ENCODE results near the gene BORCS5.
"Not testable (repeated sequence)": the region's sequence is repeated elsewhere in the genome, so short reads cannot be mapped to it uniquely, and the experiment has no call there.

Gene BORCS5

GRCh38 chr12:12486661-12487240, 129.9 kb downstream of the BORCS5 start:
- no peak for DNase-seq (ENCODE audit: low read depth in 2 of 2)

GRCh38 chr12:12487490-12487889, 130.6 kb downstream of the BORCS5 start:
- no peak for DNase-seq (ENCODE audit: low read depth in 2 of 2)

GRCh38 chr12:12488296-12488695, 131.4 kb downstream of the BORCS5 start:
- DNase-seq (ENCODE audit: low read depth in 2 of 2): no peak

GRCh38 chr12:12488823-12489550, 132.1 kb downstream of the BORCS5 start:
- DNase-seq (ENCODE audit: low read depth in 2 of 2): no peak

GRCh38 chr12:12491606-12492005, 134.7 kb downstream of the BORCS5 start:
- DNase-seq (ENCODE audit: low read depth in 2 of 2): no peak

GRCh38 chr12:12492547-12492946, 135.7 kb downstream of the BORCS5 start:
- DNase-seq (ENCODE audit: low read depth in 2 of 2): no peak

GRCh38 chr12:12495536-12495935, 138.7 kb downstream of the BORCS5 start:
- no peak for DNase-seq (ENCODE audit: low read depth in 2 of 2)

GRCh38 chr12:12498210-12498609, 141.3 kb downstream of the BORCS5 start:
- DNase-seq (ENCODE audit: low read depth in 2 of 2): no peak

- no peak for DNase-seq (ENCODE audit: low read depth in 2 of 2)
Observed at GRCh38 chr12:12499909-12500604, 143.2 kb downstream of the BORCS5 start.

- no peak for DNase-seq (ENCODE audit: low read depth in 2 of 2)
Observed at GRCh38 chr12:12501121-12501520, 144.2 kb downstream of the BORCS5 start.

GRCh38 chr12:12502130-12502814, 145.4 kb downstream of the BORCS5 start:
- not testable (repeated sequence) for DNase-seq (ENCODE audit: low read depth in 2 of 2)

- no peak for DNase-seq (ENCODE audit: low read depth in 2 of 2)
Observed at GRCh38 chr12:12502815-12503151, 145.9 kb downstream of the BORCS5 start.

- no peak for DNase-seq (ENCODE audit: low read depth in 2 of 2)
Observed at GRCh38 chr12:12503384-12504078, 146.7 kb downstream of the BORCS5 start.

- DNase-seq (ENCODE audit: low read depth in 2 of 2): no peak
Observed at GRCh38 chr12:12505544-12506495, 148.9 kb downstream of the BORCS5 start.

- DNase-seq (ENCODE audit: low read depth in 2 of 2): no peak
Observed at GRCh38 chr12:12506496-12506890, 149.6 kb downstream of the BORCS5 start.

GRCh38 chr12:12507121-12507520, 150.2 kb downstream of the BORCS5 start:
- DNase-seq (ENCODE audit: low read depth in 2 of 2): no peak

GRCh38 chr12:12508612-12509011, 151.7 kb downstream of the BORCS5 start:
- no peak for DNase-seq (ENCODE audit: low read depth in 2 of 2)

GRCh38 chr12:12510141-12510540, 153.3 kb downstream of the BORCS5 start:
- DNase-seq (ENCODE audit: low read depth in 2 of 2): no peak

GRCh38 chr12:12510551-12510950, 153.7 kb downstream of the BORCS5 start:
- DNase-seq (ENCODE audit: low read depth in 2 of 2): no peak

- DNase-seq (ENCODE audit: low read depth in 2 of 2): no peak
Observed at GRCh38 chr12:12511021-12511783, 154.3 kb downstream of the BORCS5 start.

Data from stimulated activated CD4-positive, alpha-beta T cell treated with anti-CD3 and anti-CD28 coated beads, Interleukin-15, amount 100 ng/mL, for 48 hours (primary cell).